ENCODE results near the gene IQGAP3.

DNA sequence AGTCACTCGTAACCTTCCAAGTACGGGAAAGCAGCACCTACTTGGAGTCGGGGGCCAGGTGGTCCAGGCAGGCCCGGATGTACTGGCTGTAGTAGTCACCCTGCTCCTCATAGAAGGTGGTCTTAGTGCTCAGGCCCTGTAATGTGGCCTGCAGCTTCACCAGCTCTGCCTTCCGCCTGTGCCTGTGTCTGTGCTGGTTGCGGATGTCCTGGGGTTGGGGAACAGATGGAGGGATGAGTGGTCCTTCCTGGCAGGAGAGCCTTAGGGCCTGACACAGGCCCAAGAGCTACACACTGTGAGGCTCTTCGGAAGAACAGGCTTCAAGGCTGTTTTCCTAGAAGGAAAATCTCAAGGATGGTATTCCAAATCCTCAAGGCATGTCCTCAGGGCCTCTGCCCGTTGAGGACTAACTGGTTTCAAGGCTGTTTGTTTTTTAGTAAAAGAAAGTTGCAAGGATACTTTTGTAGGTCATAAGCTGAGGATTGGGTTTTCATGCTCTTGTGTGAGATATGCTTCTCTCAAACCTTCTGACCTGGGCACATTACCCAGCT lies 43.4 kb downstream of the IQGAP3 start:
- TF ChIP-seq, protein P1, sequence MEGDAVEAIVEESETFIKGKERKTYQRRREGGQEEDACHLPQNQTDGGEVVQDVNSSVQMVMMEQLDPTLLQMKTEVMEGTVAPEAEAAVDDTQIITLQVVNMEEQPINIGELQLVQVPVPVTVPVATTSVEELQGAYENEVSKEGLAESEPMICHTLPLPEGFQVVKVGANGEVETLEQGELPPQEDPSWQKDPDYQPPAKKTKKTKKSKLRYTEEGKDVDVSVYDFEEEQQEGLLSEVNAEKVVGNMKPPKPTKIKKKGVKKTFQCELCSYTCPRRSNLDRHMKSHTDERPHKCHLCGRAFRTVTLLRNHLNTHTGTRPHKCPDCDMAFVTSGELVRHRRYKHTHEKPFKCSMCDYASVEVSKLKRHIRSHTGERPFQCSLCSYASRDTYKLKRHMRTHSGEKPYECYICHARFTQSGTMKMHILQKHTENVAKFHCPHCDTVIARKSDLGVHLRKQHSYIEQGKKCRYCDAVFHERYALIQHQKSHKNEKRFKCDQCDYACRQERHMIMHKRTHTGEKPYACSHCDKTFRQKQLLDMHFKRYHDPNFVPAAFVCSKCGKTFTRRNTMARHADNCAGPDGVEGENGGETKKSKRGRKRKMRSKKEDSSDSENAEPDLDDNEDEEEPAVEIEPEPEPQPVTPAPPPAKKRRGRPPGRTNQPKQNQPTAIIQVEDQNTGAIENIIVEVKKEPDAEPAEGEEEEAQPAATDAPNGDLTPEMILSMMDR (IDR thresholded peaks at IDR 0.05), result no peak
- TF ChIP-seq POLR2A (IDR thresholded peaks at IDR 0.05), result no peak

All from body of pancreas (tissue), 4 donors.